H1 (cell line): ENCODE data around the gene CHRNA10. TPM values are rescaled to one million over a fixed set of nuclear protein-coding genes. Genes with fewer than 3 reads are reported as not detected.

Experiments
- CTCF ChIA-PET: fragments of 300-600 bp; sonication (Branson Sonifier 250); formaldehyde crosslinking; loops from one replicate; lab custom pipeline; 2021; ENCODE audit not compliant: partially characterized antibody; lab: Charles Lee
- POLR2A ChIA-PET: fragments of 300-600 bp; sonication (Branson Sonifier 250); formaldehyde crosslinking; loops from one replicate; lab custom pipeline; 2021; ENCODE audit warnings: inconsistent platforms; ENCODE audit not compliant: partially characterized antibody; lab: Charles Lee
- DNase-seq, 2 experiments: peaks; one replicate each; pipeline versions ENCODE4 v3.0.0 to v3.0.0-alpha.2; 2010 to 2022; ENCODE audit warnings: low spot score in 2 of 2, low read depth in 1 of 2, mixed read lengths in 1 of 2
- FAIRE-seq: peaks from 2 replicates; lab custom pipeline; 2011; peaks lifted over from hg19 to GRCh38; lab: Jason Lieb, UNC
- H2AFZ ChIP-seq: 2 replicates; pipeline ENCODE4 v1.8.1; 2012; ENCODE audit warnings: low read length, inconsistent platforms
- H2AK5ac ChIP-seq: 2 replicates; pipeline ENCODE4 v1.6.1; 2013; ENCODE audit warnings: low read depth, low read length
- H2BK120ac ChIP-seq: replicated peaks from 2 replicates; pipeline ENCODE3; 2013; ENCODE audit warnings: low read depth, low read length, inconsistent platforms
- H2BK12ac ChIP-seq: 2 replicates; pipeline ENCODE4 v1.6.1; 2013; ENCODE audit warnings: low read depth, low read length
- H2BK15ac ChIP-seq: 2 replicates; pipeline ENCODE4 v1.6.1; 2013; ENCODE audit warnings: low read length
- H2BK20ac ChIP-seq: 2 replicates; pipeline ENCODE4 v1.6.1; 2013; ENCODE audit warnings: low read length
- H2BK5ac ChIP-seq: 2 replicates; pipeline ENCODE4 v1.6.1; 2013; ENCODE audit warnings: low read depth, low read length
- H3K14ac ChIP-seq: 2 replicates; pipeline ENCODE4 v1.6.1; 2013; ENCODE audit warnings: inconsistent platforms; ENCODE audit not compliant: insufficient read length
- H3K18ac ChIP-seq: 2 replicates; pipeline ENCODE4 v1.6.1; 2013; ENCODE audit warnings: low read length; ENCODE audit errors: extremely low read depth
- H3K23ac ChIP-seq: 2 replicates; pipeline ENCODE4 v1.6.1; 2013; ENCODE audit warnings: inconsistent platforms; ENCODE audit not compliant: insufficient read length
- H3K23me2 ChIP-seq: 2 replicates; pipeline ENCODE4 v1.6.1; 2013; ENCODE audit warnings: low read depth, low read length
- H3K27ac ChIP-seq: 2 replicates; pipeline ENCODE4 v1.6.1; 2011; ENCODE audit warnings: low read depth, low read length, inconsistent platforms
- H3K27me3 ChIP-seq, 4 experiments: replicated peaks in 1 of 4; 1 replicate in 1 of 4; 2 replicates in 3 of 4; pipeline versions ENCODE4 v1.6.1 to v1.8.1; 2011 to 2013; ENCODE audit warnings: low read length in 3 of 4, mild to moderate bottlenecking in 3 of 4, inconsistent platforms in 2 of 4, mixed read lengths in 2 of 4, moderate library complexity in 1 of 4; ENCODE audit not compliant: control insufficient read depth in 3 of 4, insufficient read depth in 3 of 4; ENCODE audit errors: extremely low read depth in 1 of 4
- H3K36me3 ChIP-seq, 4 experiments: 2 replicates each; pipeline versions ENCODE4 v1.6.1 to v1.8.1; 2011 to 2013; ENCODE audit warnings: mild to moderate bottlenecking in 4 of 4, low read length in 3 of 4, moderate library complexity in 2 of 4, control low read depth in 1 of 4, inconsistent platforms in 1 of 4; ENCODE audit not compliant: insufficient read depth in 4 of 4, control insufficient read depth in 2 of 4
- H3K4ac ChIP-seq: replicated peaks from 2 replicates; pipeline ENCODE3; 2013; ENCODE audit warnings: low read length, low read depth, mixed read lengths, inconsistent platforms; ENCODE audit not compliant: insufficient read length
- H3K4me1 ChIP-seq, 4 experiments: replicated peaks in 1 of 4; 1 replicate in 1 of 4; 2 replicates in 3 of 4; pipeline versions ENCODE4 v1.6.1 to v1.8.1; 2011 to 2013; ENCODE audit warnings: low read length in 3 of 4, inconsistent platforms in 2 of 4, mixed read lengths in 1 of 4; ENCODE audit not compliant: insufficient read depth in 4 of 4, control insufficient read depth in 3 of 4
- H3K4me2 ChIP-seq, 2 experiments: 2 replicates each; pipeline versions ENCODE4 v1.6.1 to v1.8.1; 2011 to 2013; ENCODE audit warnings: low read depth in 2 of 2, low read length in 2 of 2, control low read depth in 1 of 2, inconsistent platforms in 1 of 2, mild to moderate bottlenecking in 1 of 2; ENCODE audit not compliant: insufficient read depth in 1 of 2
- H3K4me3 ChIP-seq, 4 experiments: fragments of 200-600, 300-600 bp in 1 of 4; sonication (generic), shearing (Covaris generic), sonication (Bioruptor Twin) in 1 of 4; 2 replicates each; pipeline versions ENCODE4 v1.5.1 to v1.8.1; 2011 to 2016; ENCODE audit warnings: low read length in 4 of 4, low read depth in 3 of 4, control low read depth in 2 of 4, inconsistent platforms in 2 of 4, mild to moderate bottlenecking in 2 of 4, mixed read lengths in 1 of 4, moderate library complexity in 1 of 4; ENCODE audit not compliant: insufficient read depth in 2 of 4; ENCODE audit errors: extremely low read depth in 1 of 4
- H3K56ac ChIP-seq: replicated peaks from 2 replicates; pipeline ENCODE3; 2013; ENCODE audit warnings: low read depth, mild to moderate bottlenecking, mixed read lengths, low read length, inconsistent platforms; ENCODE audit not compliant: insufficient read length
- H3K79me1 ChIP-seq: 2 replicates; pipeline ENCODE4 v1.6.1; 2013; ENCODE audit warnings: low read depth, low read length, control low read depth
- H3K79me2 ChIP-seq, 2 experiments: 2 replicates each; pipeline versions ENCODE4 v1.6.1 to v1.8.1; 2012 to 2013; ENCODE audit warnings: low read length in 2 of 2, mild to moderate bottlenecking in 2 of 2, inconsistent platforms in 1 of 2; ENCODE audit not compliant: insufficient read depth in 2 of 2, control insufficient read depth in 1 of 2
- H3K9ac ChIP-seq, 4 experiments: replicated peaks in 1 of 4; 1 replicate in 1 of 4; 2 replicates in 3 of 4; pipeline versions ENCODE4 v1.6.1 to v1.8.1; 2011 to 2013; ENCODE audit warnings: low read depth in 3 of 4, low read length in 3 of 4, control low read depth in 2 of 4, mild to moderate bottlenecking in 2 of 4, moderate library complexity in 2 of 4, inconsistent platforms in 1 of 4; ENCODE audit errors: extremely low read depth in 1 of 4
- H3K9me3 ChIP-seq, 2 experiments: 2 replicates each; pipeline versions ENCODE4 v1.6.1 to v1.8.1; 2012 to 2013; ENCODE audit warnings: mild to moderate bottlenecking in 2 of 2, moderate library complexity in 2 of 2, control low read depth in 1 of 2, inconsistent platforms in 1 of 2, low read depth in 1 of 2, low read length in 1 of 2, mixed read lengths in 1 of 2; ENCODE audit not compliant: insufficient read depth in 2 of 2
- H4K20me1 ChIP-seq, 2 experiments: replicated peaks in 1 of 2; 2 replicates each; pipeline versions ENCODE3 to v1.8.1; 2011 to 2013; ENCODE audit warnings: inconsistent platforms in 2 of 2, low read length in 2 of 2, mild to moderate bottlenecking in 1 of 2; ENCODE audit not compliant: insufficient read depth in 2 of 2, control insufficient read depth in 1 of 2
- H4K5ac ChIP-seq: 2 replicates; pipeline ENCODE4 v1.6.1; 2013; ENCODE audit warnings: low read length, low read depth, mixed read lengths, inconsistent platforms; ENCODE audit not compliant: insufficient read length
- H4K8ac ChIP-seq: 2 replicates; pipeline ENCODE4 v1.8.0; 2013; ENCODE audit warnings: mild to moderate bottlenecking, moderate library complexity, low read length, inconsistent platforms; ENCODE audit not compliant: insufficient read depth; ENCODE audit errors: extremely low read depth
- H4K91ac ChIP-seq: replicated peaks from 2 replicates; pipeline ENCODE3; 2013; ENCODE audit warnings: low read length, mixed read lengths, inconsistent platforms; ENCODE audit not compliant: insufficient read length
- CEBPB ChIP-seq: IDR thresholded peaks from 2 replicates; pipeline ENCODE4 v1.6.1; 2012; ENCODE audit warnings: low read depth, low read length
- CREB1 ChIP-seq: IDR thresholded peaks from 2 replicates; pipeline ENCODE4 v1.6.1; 2012; ENCODE audit warnings: inconsistent platforms
- CTBP2 ChIP-seq: IDR thresholded peaks from 2 replicates; pipeline ENCODE4 v1.7.0; 2011; ENCODE audit warnings: borderline replicate concordance, mild to moderate bottlenecking, moderate library complexity, mixed read lengths, low read length; ENCODE audit not compliant: insufficient read depth, insufficient read length
- POLR2A ChIP-seq, 2 experiments: IDR thresholded peaks; 1 replicate in 1 of 2; 2 replicates in 1 of 2; pipeline ENCODE4 v1.6.1; 2011; ENCODE audit warnings: low read depth in 2 of 2, low read length in 2 of 2, mild to moderate bottlenecking in 2 of 2; ENCODE audit errors: control extremely low read depth in 1 of 2
- SIX5 ChIP-seq: IDR thresholded peaks from 2 replicates; pipeline ENCODE4 v1.6.1; 2011; ENCODE audit warnings: mild to moderate bottlenecking, low read depth, low read length
- TAF1 ChIP-seq: IDR thresholded peaks from 2 replicates; pipeline ENCODE4 v1.6.1; 2011; ENCODE audit warnings: mild to moderate bottlenecking, low read depth, low read length
- WGBS, 2 experiments: shearing (Covaris generic) in 1 of 2; methylation state at CpG; one replicate each; pipeline versions ENCODE4 v1.1.6 to v1.1.7; 2013 to 2015; ENCODE audit warnings: low lambda C conversion rate in 2 of 2, mixed read lengths in 2 of 2, inconsistent platforms in 1 of 2, low coverage in 1 of 2, missing lambda C conversion rate in 1 of 2; ENCODE audit not compliant: insufficient replicate concordance in 2 of 2, insufficient coverage in 1 of 2, insufficient read length in 1 of 2; ENCODE audit errors: extremely low coverage in 1 of 2, missing lambda C conversion rate in 1 of 2; 5-methylcytosine and 5-hydroxymethylcytosine counted together
- polyA plus RNA-seq, 7 experiments: library from polyadenylated mRNA; depleted of rRNA in 3 of 7; stranded (reverse) in 5 of 7; unstranded in 2 of 7; fragments of >200 nt in 5 of 7; fragments of 200-250 nt in 2 of 7; gene quantifications; 1 replicate in 5 of 7; 2 replicates in 1 of 7; 4 replicates in 1 of 7; pipeline versions ENCODE4 v1.2.1 to v1.2.3, GENCODE V29; 2011 to 2013; ENCODE audit warnings: missing spikeins in 2 of 7, mixed read lengths in 2 of 7
- total RNA-seq: library from RNA; stranded (reverse); fragmentation: NEBNext Ultra II Directional; extraction: Animal tissue kit (Norgen Biotek cat#: 25700); gene quantifications from 2 replicates; pipeline ENCODE4 v1.2.1, GENCODE V29; 2021
- TF ChIP-seq, protein P1 (sequence below): IDR thresholded peaks from 2 replicates; pipeline ENCODE4 v1.6.1; 2012; ENCODE audit warnings: inconsistent platforms

Gene CHRNA10
- total and polyA plus RNA-seq, 2 of the 8 experiments (the other 6 are each of a cell fraction or from before 2014, with no cell fraction given) = 0.68 to 1.3 TPM

- Histone ChIP-seq H3K9ac (no peak overlapping the region), H2AK5ac (no peak overlapping the region), H3K9me3 (no peaks in the 10 kb centered on the region), H4K91ac (no peak overlapping the region), H3K36me3 (peaks cover 22 to 67% (median 42%) of the 10 kb centered on the region in 4 experiments), H2BK20ac (no peak overlapping the region), H4K8ac (no peak overlapping the region)
- TF ChIP-seq TAF1 (no peak), CTBP2 (no peak), SIX5 (no peak), CREB1 (no peak), POLR2A (IDR thresholded peaks at IDR 0.05; ENCODE audit: control extremely low read depth in 1 of 2, low read depth in 2 of 2, low read length in 2 of 2) (no peak), CEBPB (no peak)
- TF ChIP-seq, protein P1, sequence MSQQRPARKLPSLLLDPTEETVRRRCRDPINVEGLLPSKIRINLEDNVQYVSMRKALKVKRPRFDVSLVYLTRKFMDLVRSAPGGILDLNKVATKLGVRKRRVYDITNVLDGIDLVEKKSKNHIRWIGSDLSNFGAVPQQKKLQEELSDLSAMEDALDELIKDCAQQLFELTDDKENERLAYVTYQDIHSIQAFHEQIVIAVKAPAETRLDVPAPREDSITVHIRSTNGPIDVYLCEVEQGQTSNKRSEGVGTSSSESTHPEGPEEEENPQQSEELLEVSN = no peak
- TF ChIP-seq, all 59 proteins: peak for 0
- no peak overlapping the region for H2BK120ac ChIP-seq
- no peak overlapping the region for H4K5ac ChIP-seq
- no peak overlapping the region for H3K4me2 ChIP-seq
- no peaks in the 10 kb centered on the region; the same call in 1 of the 2 replicates for H3K79me1 ChIP-seq
- no peak overlapping the region for H3K23ac ChIP-seq
- H3K4ac ChIP-seq = no peak overlapping the region
- DNase-seq (no peak), FAIRE-seq (no peak)
- H3K14ac ChIP-seq = no peak overlapping the region
- peaks cover 0 to 10% (median 1%) of the 10 kb centered on the region in 4 experiments; a peak in 4 of 7 replicates for H3K4me1 ChIP-seq
- ChIA-PET POLR2A (no interaction called here), CTCF (no interaction called here)
- H2BK15ac ChIP-seq = no peak overlapping the region
- no peak overlapping the region for H3K18ac ChIP-seq
- no peaks in the 10 kb centered on the region for H3K27me3 ChIP-seq
- H2BK12ac ChIP-seq = no peak overlapping the region
- H3K23me2 ChIP-seq = no peaks in the 10 kb centered on the region; the same call in 1 of the 2 replicates
- no peak overlapping the region for H3K4me3 ChIP-seq
- H3K79me2 ChIP-seq = peaks cover 0 to 11% of the 10 kb centered on the region in 2 experiments; a peak in 1 of 4 replicates
- H3K56ac ChIP-seq = no peak overlapping the region
- H4K20me1 ChIP-seq = peaks cover 0 to 1% of the 10 kb centered on the region in 2 experiments
- 81% methylated on average over 2 of the region's 2 CpGs; no CpG with 5 or more reads in 1 of the 2 experiments for WGBS, 2 experiments
- H3K27ac ChIP-seq = no peak overlapping the region
- no peak overlapping the region for H2BK5ac ChIP-seq
- H2AFZ ChIP-seq = no peak overlapping the region
Observed at GRCh38 chr11:3707176-3707575, 36.0 kb upstream of the CHRNA10 start.
